ENCODE data around the gene OTUB2.

The OTUB2 gene

DNA sequence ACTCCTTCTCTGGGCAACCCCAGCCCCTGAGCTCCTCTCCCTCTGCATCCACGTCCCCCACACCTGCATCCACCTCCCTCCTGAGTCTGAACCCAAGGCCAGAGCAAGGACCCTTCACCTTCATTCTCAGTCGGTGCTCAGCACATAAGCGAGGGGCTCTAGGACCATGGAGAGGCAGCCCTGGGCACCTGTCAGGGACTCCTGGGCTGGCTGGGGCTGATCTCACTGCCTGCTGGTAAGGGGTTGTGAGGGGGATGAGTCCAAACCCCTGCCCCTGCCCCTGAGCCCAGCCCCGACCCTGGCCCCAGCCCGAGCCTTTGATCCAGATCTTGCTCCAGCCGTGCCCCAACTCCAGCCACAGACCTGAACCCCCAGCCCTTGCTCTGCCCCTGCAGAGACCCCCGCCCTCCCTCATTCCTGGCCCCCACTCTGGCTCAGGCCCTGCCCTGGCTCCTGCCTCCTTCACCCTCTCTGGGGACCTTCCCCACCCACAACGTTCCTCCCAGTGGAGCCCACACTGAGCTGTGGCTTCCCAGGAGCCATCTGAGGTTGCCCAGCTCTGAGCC lies 29.9 kb upstream of the OTUB2 start:
- no peak overlapping the region for H3K4me3 ChIP-seq (ENCODE audit: low read length)
- H3K9me3 ChIP-seq (replicated peaks; ENCODE audit: insufficient read depth, low read length): no peaks in the 10 kb centered on the region
- H3F3A ChIP-seq (ENCODE audit: insufficient read depth, low read length): no peaks in the 10 kb centered on the region
- H3K27me3 ChIP-seq (replicated peaks; ENCODE audit: insufficient read depth, low read length): no peaks in the 10 kb centered on the region
- H3K79me2 ChIP-seq (ENCODE audit: low read length): no peaks in the 10 kb centered on the region
- H2AFZ ChIP-seq (ENCODE audit: low read length): no peak overlapping the region
- H3K27ac ChIP-seq (ENCODE audit: low read length): no peak overlapping the region
- H3K4me2 ChIP-seq (ENCODE audit: low read depth, low read length): no peak overlapping the region
- TF ChIP-seq EZH2phosphoT487 (IDR thresholded peaks at IDR 0.05; ENCODE audit: low read length): no peak
- TF ChIP-seq, protein P1, sequence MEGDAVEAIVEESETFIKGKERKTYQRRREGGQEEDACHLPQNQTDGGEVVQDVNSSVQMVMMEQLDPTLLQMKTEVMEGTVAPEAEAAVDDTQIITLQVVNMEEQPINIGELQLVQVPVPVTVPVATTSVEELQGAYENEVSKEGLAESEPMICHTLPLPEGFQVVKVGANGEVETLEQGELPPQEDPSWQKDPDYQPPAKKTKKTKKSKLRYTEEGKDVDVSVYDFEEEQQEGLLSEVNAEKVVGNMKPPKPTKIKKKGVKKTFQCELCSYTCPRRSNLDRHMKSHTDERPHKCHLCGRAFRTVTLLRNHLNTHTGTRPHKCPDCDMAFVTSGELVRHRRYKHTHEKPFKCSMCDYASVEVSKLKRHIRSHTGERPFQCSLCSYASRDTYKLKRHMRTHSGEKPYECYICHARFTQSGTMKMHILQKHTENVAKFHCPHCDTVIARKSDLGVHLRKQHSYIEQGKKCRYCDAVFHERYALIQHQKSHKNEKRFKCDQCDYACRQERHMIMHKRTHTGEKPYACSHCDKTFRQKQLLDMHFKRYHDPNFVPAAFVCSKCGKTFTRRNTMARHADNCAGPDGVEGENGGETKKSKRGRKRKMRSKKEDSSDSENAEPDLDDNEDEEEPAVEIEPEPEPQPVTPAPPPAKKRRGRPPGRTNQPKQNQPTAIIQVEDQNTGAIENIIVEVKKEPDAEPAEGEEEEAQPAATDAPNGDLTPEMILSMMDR (IDR thresholded peaks at IDR 0.05; ENCODE audit: low read length): no peak
- TF ChIP-seq EZH2 (optimal IDR thresholded peaks at IDR 0.05; ENCODE audit: low read depth, low read length): no peak
- peaks cover 5% of the 10 kb centered on the region; the same call in 1 of the 2 replicates for H3K4me1 ChIP-seq (ENCODE audit: low read length)
- DNase-seq: no peak
- H4K20me1 ChIP-seq (ENCODE audit: insufficient read depth, low read length): no peaks in the 10 kb centered on the region
- no peaks in the 10 kb centered on the region for H3K36me3 ChIP-seq (replicated peaks; ENCODE audit: insufficient read depth, low read length)
- no peak overlapping the region for H3K9ac ChIP-seq (ENCODE audit: low read length)
- no peaks in the 10 kb centered on the region for H3K9me2 ChIP-seq (replicated peaks; ENCODE audit: insufficient read depth, low read length)

DNA sequence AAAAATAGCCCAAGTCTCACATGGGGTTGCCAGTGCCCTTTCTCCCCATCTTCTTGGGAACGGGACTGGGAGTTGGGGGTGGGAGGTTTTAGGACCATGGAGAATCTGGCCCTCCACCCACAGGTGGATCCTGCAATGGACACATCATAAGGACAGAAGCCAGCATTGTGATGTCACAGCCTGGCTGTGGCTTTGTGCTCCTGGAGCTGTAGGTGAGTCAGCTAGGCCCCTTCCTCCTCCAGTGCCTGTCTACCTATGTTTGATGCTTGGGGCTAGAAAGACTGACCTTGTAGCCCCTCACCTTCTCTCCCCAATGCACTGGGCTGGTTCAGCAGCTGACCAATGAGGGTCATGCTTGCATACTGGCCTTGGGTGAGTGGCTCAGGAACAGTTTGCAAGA lies 29.1 kb upstream of the OTUB2 start, which contains the start of gene CCDC197:
TSS of gene CCDC197 (plus strand) at position 220 of the 400 bp plus-strand sequence. CDS start 831 bp downstream, outside the sequence.
- H4K20me1 ChIP-seq (ENCODE audit: insufficient read depth, low read length): no peaks in the 10 kb centered on the region
- H3K27me3 ChIP-seq (replicated peaks; ENCODE audit: insufficient read depth, low read length): no peaks in the 10 kb centered on the region
- H3K9ac ChIP-seq (ENCODE audit: low read length): no peak within 1 kb of the TSS
- H2AFZ ChIP-seq (ENCODE audit: low read length): no peak within 1 kb of the TSS
- no peak within 1 kb of the TSS for H3K4me2 ChIP-seq (ENCODE audit: low read depth, low read length)
- no peaks in the 10 kb centered on the region for H3K9me2 ChIP-seq (replicated peaks; ENCODE audit: insufficient read depth, low read length)
- H3K4me3 ChIP-seq (ENCODE audit: low read length): no peak within 1 kb of the TSS
- peaks cover 5% of the 10 kb centered on the region for H3K4me1 ChIP-seq (ENCODE audit: low read length)
- no peaks in the 10 kb centered on the region for H3K36me3 ChIP-seq (replicated peaks; ENCODE audit: insufficient read depth, low read length)
- no peaks in the 10 kb centered on the region for H3K79me2 ChIP-seq (ENCODE audit: low read length)
- DNase-seq: no peak
- no peaks in the 10 kb centered on the region for H3F3A ChIP-seq (ENCODE audit: insufficient read depth, low read length)
- TF ChIP-seq, protein P1 (IDR thresholded peaks at IDR 0.05; ENCODE audit: low read length): no peak
- no peak for TF ChIP-seq EZH2 (optimal IDR thresholded peaks at IDR 0.05; ENCODE audit: low read depth, low read length)
- no peak within 1 kb of the TSS for H3K27ac ChIP-seq (ENCODE audit: low read length)
- no peaks in the 10 kb centered on the region for H3K9me3 ChIP-seq (replicated peaks; ENCODE audit: insufficient read depth, low read length)

DNA sequence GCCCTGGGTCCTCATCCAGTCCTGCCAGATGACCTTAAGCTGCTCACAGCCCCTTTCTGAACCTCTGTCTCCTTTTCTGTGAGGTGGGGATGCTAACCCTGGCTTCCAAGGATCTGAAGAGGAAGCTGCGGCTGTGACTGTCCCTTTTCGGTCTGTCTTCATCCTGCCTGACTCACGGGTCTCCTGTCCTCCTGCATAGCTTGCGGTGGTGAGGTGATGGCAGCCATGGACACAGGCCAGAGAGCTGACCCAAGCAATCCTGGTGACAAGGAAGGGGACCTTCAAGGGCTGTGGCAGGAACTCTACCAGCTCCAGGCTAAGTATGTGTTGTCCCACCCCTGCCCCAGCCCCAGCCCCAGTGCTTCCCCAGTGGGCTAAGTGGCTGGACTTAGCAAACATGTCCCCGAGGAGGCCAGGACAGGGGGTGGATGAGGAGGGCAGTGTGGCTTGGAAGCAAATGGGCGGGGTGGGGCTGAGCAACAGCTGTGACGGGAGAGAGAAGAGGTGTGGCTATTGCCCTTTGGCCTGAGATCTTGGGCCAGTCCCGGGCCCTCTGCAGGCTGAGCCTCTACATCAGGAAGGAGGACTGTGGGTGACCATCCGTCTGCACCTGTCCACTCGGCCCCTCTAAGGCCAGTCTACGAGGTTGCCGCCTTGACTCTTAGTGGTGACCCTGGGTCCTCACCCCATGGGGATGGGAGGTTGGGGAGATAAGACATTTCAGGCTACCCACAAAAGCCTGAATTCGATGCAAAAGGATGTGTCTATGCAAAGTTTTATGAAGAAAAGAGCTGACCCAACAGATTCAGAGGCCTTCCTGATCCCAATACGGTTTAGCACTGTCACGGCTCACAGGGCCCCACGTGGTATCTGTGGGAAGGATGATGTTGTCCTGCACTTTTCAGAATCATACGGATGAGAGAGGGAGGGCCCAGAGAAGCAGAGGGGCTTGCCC lies 27.9 kb upstream of the OTUB2 start:
- no peaks in the 10 kb centered on the region for H3K79me2 ChIP-seq (ENCODE audit: low read length)
- H3K9me2 ChIP-seq (replicated peaks; ENCODE audit: insufficient read depth, low read length): no peaks in the 10 kb centered on the region
- H3K27ac ChIP-seq (ENCODE audit: low read length): no peak overlapping the region
- H3K9me3 ChIP-seq (replicated peaks; ENCODE audit: insufficient read depth, low read length): no peaks in the 10 kb centered on the region
- no peak for DNase-seq
- TF ChIP-seq EZH2 (optimal IDR thresholded peaks at IDR 0.05; ENCODE audit: low read depth, low read length) (no peak), EZH2phosphoT487 (IDR thresholded peaks at IDR 0.05; ENCODE audit: low read length) (no peak)
- TF ChIP-seq, protein P1 (IDR thresholded peaks at IDR 0.05; ENCODE audit: low read length): no peak
- no peak overlapping the region for H2AFZ ChIP-seq (ENCODE audit: low read length)
- no peaks in the 10 kb centered on the region for H4K20me1 ChIP-seq (ENCODE audit: insufficient read depth, low read length)
- no peak overlapping the region for H3K4me3 ChIP-seq (ENCODE audit: low read length)
- H3F3A ChIP-seq (ENCODE audit: insufficient read depth, low read length): no peaks in the 10 kb centered on the region
- no peaks in the 10 kb centered on the region for H3K36me3 ChIP-seq (replicated peaks; ENCODE audit: insufficient read depth, low read length)
- H3K4me2 ChIP-seq (ENCODE audit: low read depth, low read length): no peak overlapping the region
- H3K4me1 ChIP-seq (ENCODE audit: low read length): peaks cover 5% of the 10 kb centered on the region
- H3K27me3 ChIP-seq (replicated peaks; ENCODE audit: insufficient read depth, low read length): no peaks in the 10 kb centered on the region
- no peak overlapping the region for H3K9ac ChIP-seq (ENCODE audit: low read length)

Data from MM.1S (cell line).